SK-N-SH (cell line): ENCODE results near the gene KCNG1. TPM values are rescaled to one million over a fixed set of nuclear protein-coding genes. Genes with fewer than 3 reads are reported as not detected.

Experiments
- CTCF ChIA-PET: fragments of 300-600, 350-600 bp; formaldehyde crosslinking; extraction: SDS; loops from one replicate; lab custom pipeline; 2021; lab: Yijun Ruan, JAX
- POLR2A ChIA-PET: fragments of 350-600 bp; sonication (Branson Sonifier 250); formaldehyde crosslinking; extraction: SDS; loops from one replicate; lab custom pipeline; 2020; ENCODE audit warnings: antibody characterized with exemption, inconsistent platforms; lab: Yijun Ruan, JAX
- DNase-seq: peaks from one replicate; pipeline ENCODE4 v3.0.0; 2012
- H2AFZ ChIP-seq: fragments of 200-600 bp; sonication (generic); 2 replicates; pipeline ENCODE4 v1.8.1; 2016; ENCODE audit warnings: antibody characterized with exemption, mild to moderate bottlenecking, low read depth
- H3F3A ChIP-seq: fragments of 200-600 bp; sonication (generic); replicated peaks from 2 replicates; pipeline ENCODE3; 2016; ENCODE audit warnings: antibody characterized with exemption, mild to moderate bottlenecking; ENCODE audit not compliant: insufficient read depth
- H3K27ac ChIP-seq, 2 experiments: fragments of 200-500 bp in 1 of 2; fragments of 200-600 bp in 1 of 2; sonication (Bioruptor generic) in 1 of 2; sonication (generic), shearing (Covaris generic) in 1 of 2; 2 replicates each; pipeline versions ENCODE4 v1.5.1 to v1.6.1; 2014 to 2016; ENCODE audit warnings: low read depth in 2 of 2, inconsistent platforms in 1 of 2, low read length in 1 of 2, mild to moderate bottlenecking in 1 of 2, mixed read lengths in 1 of 2
- H3K27me3 ChIP-seq: fragments of 200-600 bp; sonication (generic), shearing (Covaris generic); 2 replicates; pipeline ENCODE4 v1.6.1; 2016; ENCODE audit warnings: mixed run types; ENCODE audit not compliant: insufficient read depth
- H3K36me3 ChIP-seq, 2 experiments: fragments of 200-500 bp in 1 of 2; fragments of 200-600 bp in 1 of 2; sonication (Bioruptor generic) in 1 of 2; sonication (generic) in 1 of 2; replicated peaks in 1 of 2; 2 replicates each; pipeline versions ENCODE3 to v1.5.1; 2014 to 2016; ENCODE audit warnings: low read length in 1 of 2, mild to moderate bottlenecking in 1 of 2; ENCODE audit not compliant: insufficient read depth in 2 of 2, control insufficient read depth in 1 of 2
- H3K4me1 ChIP-seq, 2 experiments: fragments of 200-500 bp in 1 of 2; fragments of 200-600 bp in 1 of 2; sonication (Bioruptor generic) in 1 of 2; sonication (generic), shearing (Covaris generic) in 1 of 2; 2 replicates each; pipeline versions ENCODE4 v1.5.1 to v1.6.1; 2014 to 2016; ENCODE audit warnings: low read depth in 1 of 2, low read length in 1 of 2, mixed run types in 1 of 2; ENCODE audit not compliant: insufficient read depth in 2 of 2, control insufficient read depth in 1 of 2
- H3K4me2 ChIP-seq: fragments of 200-600 bp; sonication (generic), shearing (Covaris generic); 2 replicates; pipeline ENCODE4 v1.6.1; 2017; ENCODE audit warnings: mixed run types
- H3K4me3 ChIP-seq, 2 experiments: fragments of 200-500 bp in 1 of 2; fragments of 200-600 bp in 1 of 2; sonication (Bioruptor generic) in 1 of 2; sonication (generic), shearing (Covaris generic) in 1 of 2; 2 replicates each; pipeline versions ENCODE4 v1.5.1 to v1.8.1; 2014 to 2016; ENCODE audit warnings: low read depth in 2 of 2, inconsistent platforms in 1 of 2, low read length in 1 of 2, mild to moderate bottlenecking in 1 of 2, mixed read lengths in 1 of 2, moderate library complexity in 1 of 2
- H3K79me2 ChIP-seq: fragments of 200-600 bp; sonication (generic); 2 replicates; pipeline ENCODE4 v1.8.1; 2017; ENCODE audit warnings: mild to moderate bottlenecking; ENCODE audit not compliant: insufficient read depth
- H3K9ac ChIP-seq: fragments of 200-600 bp; sonication (generic); 2 replicates; pipeline ENCODE4 v1.6.1; 2017; ENCODE audit warnings: mixed run types
- H3K9me2 ChIP-seq: fragments of 200-600 bp; sonication (generic); 2 replicates; pipeline ENCODE4 v1.6.1; 2017; ENCODE audit warnings: mixed run types
- H3K9me3 ChIP-seq: fragments of 200-600 bp; sonication (generic); 2 replicates; pipeline ENCODE4 v1.6.1; 2017; ENCODE audit warnings: mixed run types, mild to moderate bottlenecking, moderate library complexity
- H4K20me1 ChIP-seq: fragments of 200-600 bp; sonication (generic); 2 replicates; pipeline ENCODE4 v1.6.1; 2017; ENCODE audit warnings: mild to moderate bottlenecking, mixed run types; ENCODE audit not compliant: insufficient read depth
- CHD2 ChIP-seq: fragments of 150-350 bp; IDR thresholded peaks from 2 replicates; pipeline ENCODE4 v1.6.1; 2018; ENCODE audit warnings: low read length; ENCODE audit not compliant: partially characterized antibody
- ELF1 ChIP-seq: IDR thresholded peaks from 2 replicates; pipeline ENCODE4 v1.4.0; 2012
- EZH2phosphoT487 ChIP-seq: fragments of 200-600 bp; sonication (generic); IDR thresholded peaks from 2 replicates; pipeline ENCODE4 v1.6.1; 2017; ENCODE audit warnings: low read depth, mixed run types, mild to moderate bottlenecking, antibody characterized with exemption, moderate library complexity, borderline replicate concordance
- FOSL2 ChIP-seq: IDR thresholded peaks from 2 replicates; pipeline ENCODE4 v1.4.0; 2012; ENCODE audit warnings: low read depth, mild to moderate bottlenecking, moderate library complexity, borderline replicate concordance
- FOXJ3 ChIP-seq: sonication (generic); formaldehyde crosslinking; IDR thresholded peaks from 2 replicates; pipeline ENCODE4 v1.5.1; 2020; ENCODE audit warnings: mild to moderate bottlenecking, missing genetic modification reagents
- GATA2 ChIP-seq: sonication (generic); formaldehyde crosslinking; IDR thresholded peaks from 2 replicates; pipeline ENCODE4 v1.5.0; 2020; ENCODE audit warnings: mild to moderate bottlenecking, missing genetic modification reagents
- JUND ChIP-seq: IDR thresholded peaks from 2 replicates; pipeline ENCODE4 v1.4.0; 2012
- NFIC ChIP-seq: IDR thresholded peaks from 2 replicates; pipeline ENCODE4 v1.4.0; 2012; ENCODE audit warnings: borderline replicate concordance
- NRF1 ChIP-seq: IDR thresholded peaks from 2 replicates; pipeline ENCODE4 v1.6.1; 2012; ENCODE audit warnings: low read depth, mild to moderate bottlenecking, low read length
- RCOR1 ChIP-seq: fragments of 150-350 bp; IDR thresholded peaks from 2 replicates; pipeline ENCODE4 v1.6.1; 2017; ENCODE audit warnings: antibody characterized with exemption, low read length
- RFX5 ChIP-seq: IDR thresholded peaks from 2 replicates; pipeline ENCODE4 v1.6.1; 2012; ENCODE audit warnings: mild to moderate bottlenecking, improper control_type of control experiment, low read length
- RXRA ChIP-seq: IDR thresholded peaks from 2 replicates; pipeline ENCODE4 v1.4.0; 2012; ENCODE audit warnings: low read depth, mild to moderate bottlenecking, borderline replicate concordance
- SIN3A ChIP-seq: IDR thresholded peaks from 2 replicates; pipeline ENCODE4 v1.6.1; 2012; ENCODE audit warnings: low read depth, mild to moderate bottlenecking, low read length, moderate library complexity, borderline replicate concordance
- SMC3 ChIP-seq: IDR thresholded peaks from 2 replicates; pipeline ENCODE4 v1.6.1; 2012; ENCODE audit warnings: low read depth, low read length, improper control_type of control experiment
- TCF12 ChIP-seq: IDR thresholded peaks from 2 replicates; pipeline ENCODE4 v1.4.0; 2012
- WGBS: methylation state at CpG from one replicate; pipeline ENCODE4 v1.1.6; 2017; ENCODE audit warnings: low lambda C conversion rate; 5-methylcytosine and 5-hydroxymethylcytosine counted together
- polyA plus RNA-seq, 3 experiments: library from polyadenylated mRNA; depleted of rRNA; stranded (reverse); fragments of >200 nt; gene quantifications; 2 replicates each; pipeline ENCODE4 v1.2.3, GENCODE V29; 2012
- TF ChIP-seq, protein P1 (sequence below): IDR thresholded peaks from 2 replicates; pipeline ENCODE4 v1.4.0; 2012; ENCODE audit warnings: low read depth, borderline replicate concordance
- TF ChIP-seq, protein P2 (sequence below): IDR thresholded peaks from 2 replicates; pipeline ENCODE4; 2012
- TF ChIP-seq, protein P3 (sequence below): fragments of 150-350 bp; IDR thresholded peaks from 2 replicates; pipeline ENCODE4 v1.6.1; 2017; ENCODE audit warnings: antibody characterized with exemption, low read length, low read depth, borderline replicate concordance
- TF ChIP-seq, protein P4 (sequence below): fragments of 150-350 bp; IDR thresholded peaks from 2 replicates; pipeline ENCODE4 v1.6.1; 2016; ENCODE audit warnings: mild to moderate bottlenecking, low read depth, low read length

Gene KCNG1
- polyA plus RNA-seq, 1 of the 3 experiments (the other 2 are of a cell fraction): 13.8 TPM

DNA sequence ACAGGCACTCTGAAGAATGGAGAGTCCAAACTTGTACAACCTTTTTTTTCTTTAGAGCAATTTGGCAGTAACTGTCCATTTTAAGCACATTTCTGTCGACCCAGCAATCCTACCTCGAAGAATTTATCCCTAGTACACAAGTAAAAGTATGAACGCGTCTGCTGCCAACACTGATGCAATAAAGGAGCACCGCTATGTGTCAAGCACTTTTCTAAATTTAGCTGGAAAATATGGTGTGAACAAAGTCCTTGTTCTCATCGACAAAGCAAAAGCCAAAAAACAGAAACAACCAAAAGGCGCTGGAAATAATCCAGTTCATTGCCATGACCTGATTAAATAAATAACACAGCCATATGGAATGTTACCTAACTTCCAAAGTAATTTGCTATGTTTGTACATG is 65.6 kb downstream of the KCNG1 start:
- DNase-seq: no peak
- peaks cover 18 to 22% of the 10 kb centered on the region in 2 experiments for H3K4me1 ChIP-seq
- no peak overlapping the region for H2AFZ ChIP-seq
- peak overlapping the region; percentile 98 to 100 for H3K4me3 ChIP-seq
- H3K4me2 ChIP-seq: peak overlapping the region; percentile 93
- WGBS: 5% methylated on average over 7 of the region's 7 CpGs
- peak overlapping the region in 1 of 2 experiments; percentile 91; a peak in 3 of 4 replicates for H3K27ac ChIP-seq
- POLR2A ChIA-PET: interaction anchor here (1.9 to 2.4 kb wide), 2 partner anchors 162 to 166 kb away, joined by 8 to 12 read pairs; partner anchors contain the start of gene BCAS4
- H3K79me2 ChIP-seq: peaks cover 96% of the 10 kb centered on the region
- peaks cover 44 to 46% of the 10 kb centered on the region in 2 experiments for H3K36me3 ChIP-seq
- H3K9me3 ChIP-seq: no peaks in the 10 kb centered on the region
- CTCF ChIA-PET: interaction anchor here (0.7 to 4.2 kb wide), 7 partner anchors 10 to 357 kb away, joined by 3 to 29 read pairs (median 6); partner anchors contain the start of gene BCAS4
- peaks cover 47% of the 10 kb centered on the region for H4K20me1 ChIP-seq
- H3K9ac ChIP-seq: peak overlapping the region; percentile 98
- H3K27me3 ChIP-seq: no peaks in the 10 kb centered on the region
- TF ChIP-seq RCOR1: no peak
- no peak for TF ChIP-seq JUND
- TF ChIP-seq, protein P1, sequence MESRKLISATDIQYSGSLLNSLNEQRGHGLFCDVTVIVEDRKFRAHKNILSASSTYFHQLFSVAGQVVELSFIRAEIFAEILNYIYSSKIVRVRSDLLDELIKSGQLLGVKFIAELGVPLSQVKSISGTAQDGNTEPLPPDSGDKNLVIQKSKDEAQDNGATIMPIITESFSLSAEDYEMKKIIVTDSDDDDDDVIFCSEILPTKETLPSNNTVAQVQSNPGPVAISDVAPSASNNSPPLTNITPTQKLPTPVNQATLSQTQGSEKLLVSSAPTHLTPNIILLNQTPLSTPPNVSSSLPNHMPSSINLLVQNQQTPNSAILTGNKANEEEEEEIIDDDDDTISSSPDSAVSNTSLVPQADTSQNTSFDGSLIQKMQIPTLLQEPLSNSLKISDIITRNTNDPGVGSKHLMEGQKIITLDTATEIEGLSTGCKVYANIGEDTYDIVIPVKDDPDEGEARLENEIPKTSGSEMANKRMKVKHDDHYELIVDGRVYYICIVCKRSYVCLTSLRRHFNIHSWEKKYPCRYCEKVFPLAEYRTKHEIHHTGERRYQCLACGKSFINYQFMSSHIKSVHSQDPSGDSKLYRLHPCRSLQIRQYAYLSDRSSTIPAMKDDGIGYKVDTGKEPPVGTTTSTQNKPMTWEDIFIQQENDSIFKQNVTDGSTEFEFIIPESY: no peak
- no peak for TF ChIP-seq FOXJ3
- TF ChIP-seq, protein P2, sequence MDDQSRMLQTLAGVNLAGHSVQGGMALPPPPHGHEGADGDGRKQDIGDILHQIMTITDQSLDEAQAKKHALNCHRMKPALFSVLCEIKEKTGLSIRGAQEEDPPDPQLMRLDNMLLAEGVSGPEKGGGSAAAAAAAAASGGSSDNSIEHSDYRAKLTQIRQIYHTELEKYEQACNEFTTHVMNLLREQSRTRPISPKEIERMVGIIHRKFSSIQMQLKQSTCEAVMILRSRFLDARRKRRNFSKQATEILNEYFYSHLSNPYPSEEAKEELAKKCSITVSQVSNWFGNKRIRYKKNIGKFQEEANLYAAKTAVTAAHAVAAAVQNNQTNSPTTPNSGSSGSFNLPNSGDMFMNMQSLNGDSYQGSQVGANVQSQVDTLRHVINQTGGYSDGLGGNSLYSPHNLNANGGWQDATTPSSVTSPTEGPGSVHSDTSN: no peak
- no peak for TF ChIP-seq RXRA
- TF ChIP-seq SMC3: no peak
- TF ChIP-seq, protein P3, sequence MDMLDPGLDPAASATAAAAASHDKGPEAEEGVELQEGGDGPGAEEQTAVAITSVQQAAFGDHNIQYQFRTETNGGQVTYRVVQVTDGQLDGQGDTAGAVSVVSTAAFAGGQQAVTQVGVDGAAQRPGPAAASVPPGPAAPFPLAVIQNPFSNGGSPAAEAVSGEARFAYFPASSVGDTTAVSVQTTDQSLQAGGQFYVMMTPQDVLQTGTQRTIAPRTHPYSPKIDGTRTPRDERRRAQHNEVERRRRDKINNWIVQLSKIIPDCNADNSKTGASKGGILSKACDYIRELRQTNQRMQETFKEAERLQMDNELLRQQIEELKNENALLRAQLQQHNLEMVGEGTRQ: no peak
- no peak for TF ChIP-seq GATA2 (CRISPR knock-in tag)
- no peak for TF ChIP-seq ELF1
- no peak for TF ChIP-seq NRF1
- TF ChIP-seq NFIC: no peak
- no peak for TF ChIP-seq TCF12
- TF ChIP-seq RFX5: no peak
- no peak for TF ChIP-seq EZH2phosphoT487
- TF ChIP-seq, protein P4, sequence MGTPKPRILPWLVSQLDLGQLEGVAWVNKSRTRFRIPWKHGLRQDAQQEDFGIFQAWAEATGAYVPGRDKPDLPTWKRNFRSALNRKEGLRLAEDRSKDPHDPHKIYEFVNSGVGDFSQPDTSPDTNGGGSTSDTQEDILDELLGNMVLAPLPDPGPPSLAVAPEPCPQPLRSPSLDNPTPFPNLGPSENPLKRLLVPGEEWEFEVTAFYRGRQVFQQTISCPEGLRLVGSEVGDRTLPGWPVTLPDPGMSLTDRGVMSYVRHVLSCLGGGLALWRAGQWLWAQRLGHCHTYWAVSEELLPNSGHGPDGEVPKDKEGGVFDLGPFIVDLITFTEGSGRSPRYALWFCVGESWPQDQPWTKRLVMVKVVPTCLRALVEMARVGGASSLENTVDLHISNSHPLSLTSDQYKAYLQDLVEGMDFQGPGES: no peak
- no peak for TF ChIP-seq FOSL2
- no peak for TF ChIP-seq CHD2
- no peak for TF ChIP-seq SIN3A
- no peaks in the 10 kb centered on the region for H3K9me2 ChIP-seq
- no peaks in the 10 kb centered on the region for H3F3A ChIP-seq
